DMS153 (cell line): ENCODE data around the gene SLC39A5.
"Not testable (repeated sequence)": the region's sequence is repeated elsewhere in the genome, so short reads cannot be mapped to it uniquely, and the experiment has no call there.

Source experiments
- DNase-seq: peaks from one replicate; lab custom pipeline; 2025; lab: John Stamatoyannopoulos, UW

SLC39A5 gene

DNA sequence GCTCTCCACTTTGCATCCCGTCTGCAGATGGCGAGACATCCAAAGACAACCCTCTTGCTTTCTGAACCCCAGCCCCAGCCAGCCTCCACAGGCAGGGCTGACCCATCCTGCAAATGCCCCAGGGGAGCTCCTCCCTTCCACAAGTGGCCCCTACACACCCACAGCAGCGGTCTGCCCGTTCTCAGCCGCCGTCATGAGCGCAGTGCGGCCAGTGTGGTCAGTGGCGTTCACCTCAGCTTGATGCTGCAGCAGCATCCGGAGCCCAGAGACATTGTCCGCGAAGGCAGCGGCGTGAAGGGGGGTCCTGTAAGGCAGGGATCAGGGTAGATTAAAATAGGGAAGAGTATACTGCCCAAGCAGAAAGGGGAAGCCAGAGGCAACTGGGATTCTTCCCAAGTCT lies 14.6 kb downstream of the SLC39A5 start:
- DNase-seq, result no peak

DNA sequence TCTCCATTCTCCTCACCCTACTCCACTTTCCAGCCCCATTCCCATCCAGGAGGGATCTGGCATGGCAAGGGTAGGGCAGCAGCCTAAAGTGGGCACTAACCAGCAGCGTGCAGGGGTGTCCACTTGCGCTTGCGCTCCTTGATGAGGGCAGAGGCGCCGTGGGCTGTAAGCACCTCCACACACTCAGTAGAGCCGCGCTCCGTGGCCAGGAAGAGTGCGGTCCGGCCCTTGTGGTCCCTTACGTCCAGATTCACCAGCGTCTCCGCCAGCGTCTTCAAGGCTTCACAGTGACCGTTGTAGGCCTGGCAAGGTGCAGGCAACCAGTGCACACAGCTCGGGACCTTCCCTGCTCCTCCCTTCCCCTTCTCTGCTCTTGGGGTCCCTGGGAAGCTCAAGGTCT lies 18.1 kb downstream of the SLC39A5 start:
- no peak for DNase-seq

DNA sequence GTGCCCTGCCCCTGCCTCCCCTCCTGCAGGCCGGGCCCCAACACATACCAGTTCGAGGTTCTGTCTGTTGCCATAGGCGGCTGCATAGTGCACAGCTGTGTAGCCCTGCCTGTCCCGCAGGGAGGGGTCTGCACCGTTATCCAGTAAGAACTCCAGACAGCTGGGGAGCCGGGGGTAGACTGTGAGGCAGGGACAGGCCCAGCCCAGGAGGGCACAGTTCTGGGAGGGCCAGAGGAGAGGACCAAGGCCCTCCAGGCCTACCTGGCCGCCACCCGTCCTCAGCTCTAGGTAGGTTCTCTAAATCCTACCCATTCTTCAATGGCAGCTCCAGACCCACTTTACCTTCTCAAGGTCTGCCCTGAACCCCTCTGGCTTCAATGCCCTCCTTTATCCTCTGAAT lies 18.9 kb downstream of the SLC39A5 start:
- no peak for DNase-seq

DNA sequence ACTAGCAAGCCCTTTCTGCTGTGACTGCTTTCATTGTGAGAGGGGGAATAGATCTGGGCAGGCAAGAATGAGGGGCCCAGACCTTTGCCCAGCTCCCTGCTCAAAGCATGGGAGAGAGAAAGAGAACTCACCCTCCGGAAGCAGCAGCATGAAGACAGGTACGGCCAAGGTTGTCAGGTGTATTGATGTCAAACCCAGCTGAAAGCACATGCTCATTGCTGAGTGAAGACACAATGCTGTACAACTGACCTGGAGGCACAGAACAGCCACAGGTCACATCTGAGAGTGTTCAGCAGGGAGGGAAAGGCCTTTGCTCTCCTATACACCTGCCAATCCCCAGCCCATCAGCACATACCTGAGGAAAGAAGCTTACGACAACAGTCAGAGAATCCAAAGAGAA lies 22.8 kb downstream of the SLC39A5 start:
- DNase-seq, result no peak

DNA sequence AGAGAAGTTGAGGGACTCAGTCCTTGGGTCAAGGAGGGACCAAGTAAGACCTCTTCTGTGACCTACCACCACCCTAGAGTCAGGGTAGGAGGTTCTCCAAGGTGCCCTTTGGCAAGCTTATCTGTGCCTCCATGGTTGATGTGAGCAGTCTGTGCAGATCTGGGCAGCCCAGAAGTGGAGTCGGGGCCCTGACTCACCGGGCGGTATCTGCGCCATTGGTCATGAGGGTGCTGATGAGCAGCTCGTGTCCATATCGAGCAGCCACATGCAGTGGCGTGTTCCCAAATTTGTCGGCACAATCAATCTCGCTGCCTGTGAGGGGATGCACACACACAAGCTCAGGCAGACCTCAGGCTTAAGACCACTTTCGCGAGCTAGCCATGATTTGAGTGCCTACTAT lies 23.2 kb downstream of the SLC39A5 start:
- DNase-seq, result no peak

DNA sequence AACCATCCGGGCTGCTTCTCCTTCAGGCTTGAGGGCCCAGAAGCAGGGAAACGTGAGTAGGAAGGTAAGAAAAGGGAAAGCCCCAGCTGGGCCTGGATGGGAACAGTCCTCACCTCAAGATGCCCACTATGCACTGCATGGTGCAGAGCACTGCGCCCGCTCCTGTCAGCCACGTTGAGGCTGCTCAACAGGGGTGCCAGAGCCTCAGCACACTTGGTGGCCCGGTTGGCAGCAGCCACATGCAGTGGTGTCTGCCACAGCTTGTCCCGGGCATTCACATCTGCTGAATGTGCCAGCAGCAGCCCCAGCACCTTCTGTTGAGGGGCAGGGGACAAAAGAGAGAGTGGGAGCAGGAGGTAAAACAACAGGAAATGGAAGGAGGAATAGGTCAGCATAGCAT lies 25.8 kb downstream of the SLC39A5 start:
- DNase-seq, result no peak

DNA sequence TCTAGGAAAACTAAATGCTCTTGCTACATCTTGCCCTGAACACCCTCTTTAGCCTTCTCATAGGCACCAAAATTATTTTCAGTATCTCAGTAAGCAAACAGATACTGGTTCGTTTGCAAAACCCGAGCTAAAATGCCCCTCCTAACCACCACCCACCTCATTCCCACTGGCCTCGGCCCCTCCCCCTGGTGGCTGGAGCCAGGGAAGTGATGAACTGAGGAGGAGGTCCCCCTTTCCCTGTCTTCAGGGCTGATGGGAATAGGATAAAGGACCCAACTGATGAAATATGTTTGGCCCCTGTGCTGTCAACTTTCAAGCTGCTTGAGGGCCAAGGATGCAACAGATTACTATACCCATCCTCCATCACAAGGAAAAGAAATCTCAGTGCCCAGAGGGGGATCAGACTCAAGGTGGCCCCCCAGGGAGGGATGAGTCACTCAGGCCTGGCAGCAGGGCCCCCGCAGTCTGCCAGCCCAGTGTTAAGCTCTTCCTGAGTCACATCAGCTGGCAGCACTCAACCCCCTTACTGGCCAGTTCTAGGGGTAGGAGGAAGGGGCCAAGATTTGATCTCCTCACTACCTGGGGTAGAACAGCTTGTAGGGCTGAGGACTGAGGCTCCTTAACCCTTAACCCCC lies 26.6 kb downstream of the SLC39A5 start:
- no peak for DNase-seq

DNA sequence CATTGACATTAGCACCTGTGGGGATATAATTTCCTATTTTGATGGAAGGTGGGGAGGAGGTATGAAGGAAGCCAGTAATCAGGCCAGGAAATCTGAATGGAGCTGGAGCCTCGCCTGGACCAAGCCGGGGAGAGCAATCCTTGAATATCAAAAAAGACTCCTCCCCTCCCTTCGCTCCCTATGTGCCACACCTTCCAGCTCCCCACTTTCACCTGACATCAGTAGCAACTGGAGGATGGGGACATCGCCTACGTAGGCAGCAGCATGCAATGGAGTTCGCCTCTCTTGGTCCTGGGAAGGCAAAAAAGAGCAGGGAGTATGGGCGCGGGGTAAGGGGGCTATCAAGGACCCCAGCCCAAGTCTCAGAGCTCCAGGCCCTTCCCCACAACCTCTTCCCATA lies 27.2 kb downstream of the SLC39A5 start:
- no peak for DNase-seq

DNA sequence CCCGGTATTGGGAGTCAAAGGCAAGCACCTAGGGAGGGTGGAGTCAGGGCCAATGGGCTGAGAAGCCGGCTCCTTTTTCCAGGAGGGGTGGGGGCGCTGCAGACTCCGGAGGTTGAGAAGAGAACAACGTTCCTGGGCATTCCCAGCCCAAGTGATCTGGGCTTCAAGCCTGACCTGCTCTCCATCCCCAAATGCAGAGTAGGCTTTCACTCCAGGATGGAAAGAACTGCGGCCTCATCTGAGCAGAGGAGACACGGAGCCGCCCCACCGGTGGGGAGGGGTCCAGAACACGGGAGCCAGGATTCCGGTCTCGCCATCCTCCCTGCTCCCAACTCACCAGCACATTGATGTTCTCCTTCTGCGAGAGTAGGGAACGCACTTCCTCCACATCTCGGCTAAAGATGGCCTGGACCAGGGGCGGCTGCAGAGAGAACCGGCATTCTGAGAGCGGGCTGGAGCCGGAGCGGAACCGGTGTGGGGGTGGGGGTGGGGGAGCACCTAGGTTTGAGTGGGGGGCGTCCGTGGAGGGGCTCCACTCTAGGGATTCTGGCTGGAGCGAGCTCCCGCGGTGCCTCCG lies 27.7 kb downstream of the SLC39A5 start:
- no peak for DNase-seq

DNA sequence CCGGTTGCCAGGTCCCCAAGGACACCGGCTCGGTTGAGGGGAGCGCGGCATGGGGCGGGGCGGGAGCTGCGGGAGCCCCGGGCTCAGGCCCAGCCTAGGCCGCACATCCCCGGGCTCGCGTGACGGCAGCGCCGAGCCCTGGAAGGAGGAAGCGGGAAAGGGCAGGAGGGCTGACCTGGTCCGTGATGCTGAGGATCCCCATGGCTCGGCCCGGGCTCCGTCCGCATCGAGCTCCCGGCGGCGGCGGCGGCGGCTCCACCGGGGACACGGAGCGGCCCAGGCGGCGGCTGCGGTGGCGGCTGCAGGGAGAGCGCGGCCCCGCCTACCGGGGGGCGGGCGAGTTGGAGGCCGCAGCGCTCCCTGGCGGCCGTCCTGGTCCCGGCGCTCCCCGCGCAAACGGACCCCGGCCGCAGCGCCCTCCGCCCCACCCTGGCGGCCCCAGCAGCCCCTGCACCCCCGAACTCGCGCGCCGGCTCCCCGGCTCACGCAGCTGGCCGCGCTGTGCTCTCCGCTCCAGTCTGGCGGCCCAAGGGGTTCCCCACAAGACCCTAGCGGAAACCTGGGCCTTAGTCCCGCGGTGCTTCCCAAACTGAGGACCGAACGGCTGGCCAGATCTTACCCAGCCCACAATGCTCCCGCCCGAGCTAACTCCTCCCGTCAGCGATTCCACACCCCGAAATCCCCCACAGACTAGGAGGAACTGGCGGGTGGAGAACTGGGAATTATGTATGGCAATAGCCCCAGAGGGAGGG lies 28.4 kb downstream of the SLC39A5 start, which contains the start of gene ANKRD52:
Gene ANKRD52 (minus strand): TSS at position 317 of the 752 bp plus-strand sequence. CDS start 115 bp downstream, at position 202.
- DNase-seq, result peak; percentile 44

DNA sequence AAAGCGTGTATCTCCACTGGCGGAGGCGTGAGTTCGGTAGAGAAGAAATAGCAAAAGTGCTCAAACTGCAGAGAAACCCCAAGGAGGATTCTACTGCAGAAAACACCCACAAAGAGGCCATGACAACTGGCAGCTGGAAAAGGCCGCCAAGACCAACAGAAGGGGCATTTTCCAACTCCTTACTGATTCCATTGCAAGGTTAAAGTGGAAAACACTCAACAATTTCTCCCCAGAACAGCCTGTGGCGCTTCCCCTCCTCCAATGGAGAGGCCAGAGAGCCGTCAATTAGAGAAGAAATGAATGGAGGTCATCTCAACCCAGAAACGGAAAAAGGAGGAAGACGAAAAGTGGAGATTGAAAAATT lies 29.0 kb downstream of the SLC39A5 start:
- no peak for DNase-seq

DNA sequence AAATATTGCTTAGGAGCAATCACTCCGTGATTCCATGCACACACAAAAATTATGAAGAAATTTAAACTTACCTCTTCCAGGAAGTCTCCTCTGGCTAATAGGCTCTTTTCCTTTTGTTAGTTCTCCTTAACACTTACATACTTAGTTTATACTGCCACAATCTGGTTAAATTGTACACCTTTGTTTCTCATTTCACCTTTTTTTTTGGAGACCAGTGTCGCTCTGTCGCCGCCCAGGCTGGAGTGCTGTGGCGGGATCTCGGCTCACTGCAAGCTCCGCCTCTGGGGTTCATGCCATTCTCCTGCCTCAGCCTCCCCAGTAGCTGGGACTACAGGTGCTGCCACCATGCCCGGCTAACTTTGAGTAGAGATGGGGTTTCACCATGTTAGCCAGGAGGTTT lies 30.5 kb downstream of the SLC39A5 start:
- DNase-seq, result no peak

DNA sequence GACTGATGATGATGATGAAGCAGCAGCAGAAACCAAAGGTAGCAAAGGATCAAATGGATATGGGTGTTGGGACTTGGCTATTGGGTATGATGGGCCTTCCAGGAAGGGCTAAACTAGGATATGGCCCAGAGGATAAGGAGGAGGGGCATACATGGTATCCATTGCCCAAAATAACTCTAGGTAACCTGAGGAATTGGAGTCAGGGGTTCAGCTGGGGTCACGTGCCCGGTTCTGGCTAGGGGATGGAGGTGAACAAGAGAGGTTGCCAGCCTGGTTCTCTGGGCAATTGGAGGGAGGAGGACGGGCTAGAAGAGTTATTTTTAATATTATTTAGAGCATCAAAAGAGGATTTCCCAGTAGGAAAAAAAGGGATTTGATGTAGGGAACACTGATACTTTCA lies 31.1 kb downstream of the SLC39A5 start:
- no peak for DNase-seq

DNA sequence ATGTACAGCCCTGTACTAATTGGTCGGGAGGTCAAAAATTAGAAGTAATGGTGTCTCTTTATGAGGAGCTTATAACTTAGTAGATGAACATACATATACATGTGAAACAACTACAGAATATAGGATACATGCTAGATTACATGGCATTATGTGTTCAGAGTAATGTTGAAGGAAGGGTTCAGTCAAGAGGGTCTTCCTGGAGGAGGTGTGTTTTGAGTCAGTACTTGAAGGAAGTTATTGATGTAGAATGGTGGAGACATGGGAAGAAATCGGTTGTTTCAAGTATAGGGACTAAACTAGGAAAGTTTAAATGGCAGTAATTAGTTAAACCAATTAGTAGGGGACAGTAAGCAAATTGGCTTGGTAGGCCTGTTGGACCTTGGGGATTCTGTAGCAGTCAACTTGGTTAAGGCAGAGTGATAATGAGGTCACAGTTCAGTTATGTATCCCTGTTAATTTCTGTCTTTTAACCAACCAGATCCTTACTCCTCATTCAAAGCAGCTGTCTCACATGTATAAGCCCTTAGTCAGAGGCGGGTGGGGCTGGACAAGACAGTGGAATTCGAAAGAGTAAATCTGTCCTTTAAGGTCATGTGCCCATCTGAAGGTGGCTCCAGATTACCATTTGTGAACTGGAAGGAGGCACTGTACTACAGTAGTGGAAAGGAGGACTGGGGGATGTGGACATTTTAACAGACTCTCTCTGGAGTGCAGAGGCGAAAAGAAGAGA lies 31.8 kb downstream of the SLC39A5 start:
- no peak for DNase-seq

DNA sequence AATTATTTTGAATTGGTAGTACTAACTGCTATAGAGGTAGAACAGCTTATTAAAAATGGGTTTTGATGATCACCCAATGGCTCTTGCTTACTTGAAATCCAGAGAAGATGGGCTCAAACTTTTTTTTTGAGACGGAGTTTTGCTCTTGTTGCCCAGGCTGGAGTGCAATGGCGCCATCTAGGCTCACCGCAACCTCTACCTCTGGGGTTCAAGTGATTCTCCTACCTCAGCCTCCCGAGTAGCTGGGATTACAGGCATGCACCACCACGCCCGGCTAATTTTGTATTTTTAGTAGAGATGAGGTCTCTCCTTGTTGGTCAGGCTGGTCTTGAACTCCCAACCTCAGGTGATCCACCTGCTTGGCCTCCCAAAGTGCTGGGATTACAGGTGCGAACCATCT lies 33.1 kb downstream of the SLC39A5 start:
- not testable (repeated sequence) for DNase-seq

DNA sequence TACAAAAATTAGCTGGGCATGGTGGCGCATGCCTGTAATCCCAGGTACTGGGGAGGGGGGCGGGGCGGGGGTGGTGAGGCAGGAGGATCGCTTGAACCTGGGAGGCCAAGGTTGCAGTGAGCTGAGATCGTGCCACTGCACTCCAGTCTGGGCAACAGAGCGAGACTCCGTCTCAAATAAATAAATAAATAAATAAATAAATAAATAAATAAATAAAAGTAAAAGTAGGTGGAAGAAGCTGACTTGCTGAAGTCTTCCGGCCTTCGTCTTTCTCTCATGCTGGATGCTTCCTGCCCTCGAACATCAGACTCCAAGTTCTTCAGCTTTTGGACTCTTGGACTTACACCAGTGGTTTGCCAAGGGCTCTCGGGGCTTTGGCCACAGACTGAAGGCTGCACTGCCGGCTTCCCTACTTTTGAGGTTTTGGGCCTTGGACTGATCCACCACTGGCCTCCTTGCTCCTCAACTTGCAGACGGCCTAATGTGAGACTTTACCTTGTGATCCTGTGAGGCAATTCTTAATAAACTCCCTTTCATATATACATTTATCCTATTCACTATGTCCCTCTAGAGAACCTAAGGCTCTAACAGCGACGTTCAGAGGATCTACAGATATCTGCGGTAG lies 36.3 kb downstream of the SLC39A5 start:
- not testable (repeated sequence) for DNase-seq

DNA sequence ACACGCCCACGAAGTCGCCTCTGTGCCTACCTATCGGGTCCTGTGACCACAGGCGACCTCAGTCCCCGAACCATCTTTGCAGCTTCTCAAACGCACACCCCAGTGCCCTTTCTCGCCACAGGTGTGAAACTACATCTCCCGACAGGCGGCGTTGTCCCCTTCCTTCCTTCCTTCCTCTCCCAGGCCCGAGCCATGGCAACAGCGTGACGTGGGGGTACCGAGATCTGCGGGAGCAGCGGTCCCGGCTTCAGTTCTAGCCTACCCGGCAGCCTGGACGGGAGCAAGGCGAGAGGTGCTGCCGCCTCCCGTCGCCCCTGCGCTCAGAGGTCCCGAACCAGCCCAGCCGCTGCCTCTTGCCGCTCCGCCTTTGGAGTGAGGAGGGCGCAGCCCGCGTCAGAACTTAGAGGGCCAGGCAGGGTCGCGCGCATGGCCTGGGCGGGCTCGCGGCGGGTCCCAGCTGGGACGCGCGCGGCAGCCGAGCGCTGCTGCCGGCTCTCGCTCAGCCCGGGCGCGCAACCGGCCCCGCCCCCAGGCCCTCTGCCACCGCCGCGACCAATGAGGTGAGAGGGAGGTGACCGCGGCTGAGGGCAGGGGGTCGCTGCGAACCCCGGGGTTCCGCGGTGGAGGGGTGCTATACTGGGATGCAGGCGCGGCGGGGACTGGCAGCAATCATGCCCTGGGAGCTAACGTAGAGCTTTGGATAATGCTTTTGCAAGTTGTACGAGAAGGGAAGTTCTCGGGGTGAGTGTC lies 37.0 kb downstream of the SLC39A5 start, which contains the start of gene COQ10A:
Gene COQ10A (plus strand): TSS at position 250 of the 750 bp plus-strand sequence. CDS start 177 bp downstream, at position 427.
- peak; percentile 75 for DNase-seq

DNA sequence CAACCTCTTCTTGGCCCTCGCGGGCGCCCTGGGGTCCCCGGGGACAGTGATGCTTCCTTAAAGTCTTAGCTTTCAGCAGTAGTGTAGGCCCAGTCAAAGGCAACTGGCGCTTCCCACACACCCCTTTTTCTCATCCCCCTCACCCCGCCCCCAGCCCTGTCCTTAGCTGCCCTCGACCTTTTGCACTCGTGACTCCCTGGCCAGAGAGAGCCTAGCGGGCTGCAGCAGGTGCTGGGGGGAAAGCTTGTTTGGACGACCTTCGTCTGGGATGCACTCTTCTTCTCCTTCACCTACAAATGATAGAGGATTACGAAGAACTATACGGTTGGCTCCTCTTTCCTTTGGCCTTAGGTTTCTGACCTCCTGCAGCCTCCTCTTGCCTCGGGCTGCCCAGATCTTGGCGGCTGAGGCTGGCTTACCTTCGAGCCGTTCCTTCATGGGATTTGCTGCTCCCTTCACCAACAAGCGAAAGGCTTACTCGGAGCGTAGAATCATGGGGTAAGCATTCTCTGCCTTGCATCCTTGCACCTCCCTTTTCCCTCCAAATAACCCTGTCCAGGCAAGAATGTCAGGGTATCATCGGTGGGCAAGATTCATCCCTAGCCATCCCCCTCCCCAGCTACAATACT lies 37.7 kb downstream of the SLC39A5 start:
- DNase-seq, result no peak

DNA sequence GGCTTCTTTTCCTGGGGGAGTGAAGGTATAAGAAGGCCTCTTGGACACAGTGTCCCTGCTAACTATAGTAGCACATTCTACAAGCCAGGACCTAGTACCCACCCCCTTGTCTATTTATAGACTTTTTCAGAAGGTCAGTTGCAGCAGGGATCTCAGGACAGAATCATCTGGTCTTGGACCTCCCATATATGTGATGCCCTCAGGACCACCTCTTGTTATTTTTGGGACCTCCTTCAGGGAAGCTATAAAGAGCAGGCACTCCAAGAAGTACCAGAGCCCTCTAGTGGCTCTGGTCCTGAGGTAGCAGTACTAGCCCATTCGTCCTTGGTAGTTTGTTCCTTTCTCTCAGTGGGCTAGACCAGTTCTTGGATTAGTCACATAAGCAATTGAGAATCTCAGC lies 41.2 kb downstream of the SLC39A5 start:
- no peak for DNase-seq

DNA sequence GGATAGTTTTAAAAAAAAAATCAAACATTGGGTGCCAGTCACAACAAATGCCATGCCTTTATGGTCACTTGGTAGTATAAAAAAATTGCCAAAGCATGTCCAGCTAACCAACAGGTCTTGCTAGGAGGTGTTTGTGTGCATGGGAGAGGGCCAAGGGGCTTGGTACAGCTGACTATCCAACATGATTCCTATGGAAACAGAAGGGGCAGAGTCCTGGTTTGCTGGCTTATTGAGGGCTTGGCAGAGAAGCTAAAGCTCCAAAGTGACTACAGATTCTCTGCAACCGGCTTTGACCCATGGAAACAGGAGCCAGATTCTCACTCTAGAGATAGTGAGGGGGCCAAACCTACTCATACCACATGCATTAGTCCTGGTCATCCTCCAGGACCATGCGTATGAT lies 42.6 kb downstream of the SLC39A5 start:
- not testable (repeated sequence) for DNase-seq

DNA sequence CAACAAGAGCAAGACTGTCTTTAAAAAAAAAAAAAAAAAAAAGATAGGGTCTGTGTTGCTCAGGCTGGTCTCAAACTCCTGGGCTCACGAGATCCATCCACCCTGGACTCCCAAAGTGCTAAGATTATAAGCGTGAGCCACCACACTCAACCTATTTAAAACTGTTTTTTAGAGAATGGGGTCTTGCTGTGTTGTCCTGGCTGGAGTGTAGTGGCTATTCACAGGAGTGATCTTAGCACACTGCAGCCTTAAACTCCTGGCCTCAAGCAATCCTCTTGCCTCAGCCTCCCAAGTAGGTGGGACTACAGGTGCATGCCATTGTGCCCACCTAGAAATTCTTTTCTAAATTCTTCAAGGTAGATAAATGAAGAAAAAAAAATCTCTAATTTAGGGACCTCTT lies 44.4 kb downstream of the SLC39A5 start:
- no peak for DNase-seq
